Peyer's patch (tissue), 4 donors: ENCODE measurements around the gene HAUS6. TPM values are rescaled to one million over a fixed set of nuclear protein-coding genes. Genes with fewer than 3 reads are reported as not detected.
"Not testable (repeated sequence)": the region's sequence is repeated elsewhere in the genome, so short reads cannot be mapped to it uniquely, and the experiment has no call there.

ENCODE experiments used
- DNase-seq, 3 donors: peaks; one replicate each; pipeline ENCODE4 v3.0.0-alpha.2; 2017 to 2019
- H3K27ac ChIP-seq, 4 donors: fragments of 200-600 bp; sonication (generic); one replicate each; pipeline ENCODE4 v1.5.1; 2016 to 2019
- H3K27me3 ChIP-seq, 2 donors: fragments of 200-600 bp; sonication (generic); one replicate each; pipeline ENCODE4 v1.5.1; 2019
- H3K36me3 ChIP-seq, 3 donors: fragments of 200-600 bp; sonication (generic); one replicate each; pipeline ENCODE4 v1.5.1; 2016 to 2019
- H3K4me1 ChIP-seq, 4 donors: fragments of 200-600 bp; sonication (generic); one replicate each; pipeline ENCODE4 v1.5.1; 2016 to 2019
- H3K4me3 ChIP-seq, 4 donors: fragments of 200-600 bp; sonication (generic); 1 replicate in 3 of 4; 2 replicates in 1 of 4; pipeline ENCODE4 v1.5.1; 2016 to 2019; ENCODE audit warnings: mild to moderate bottlenecking in 1 of 4
- H3K9me3 ChIP-seq, 4 donors: fragments of 200-600 bp; sonication (generic); one replicate each; pipeline ENCODE4 v1.5.1; 2016 to 2019; ENCODE audit warnings: mild to moderate bottlenecking in 1 of 4
- POLR2A ChIP-seq, 2 donors: fragments of 450-650 bp; IDR thresholded peaks; one replicate each; pipeline ENCODE4 v1.5.1; 2017; ENCODE audit warnings: antibody characterized with exemption in 2 of 2, mild to moderate bottlenecking in 2 of 2, moderate library complexity in 2 of 2
- total RNA-seq, 4 donors: library from RNA; depleted of rRNA; stranded (reverse); fragments of >200 nt; gene quantifications; one replicate each; pipeline ENCODE4 v1.1.0, GENCODE V29; 2016
- TF ChIP-seq, protein P1 (sequence below), 6 experiments: fragments of 450-650 bp in 4 of 6; fragments of 200-600 bp in 2 of 6; sonication (generic) in 1 of 6; IDR thresholded peaks; one replicate each; pipeline ENCODE4 v1.5.1; 2017 to 2019; ENCODE audit warnings: antibody characterized with exemption in 6 of 6, mild to moderate bottlenecking in 3 of 6, moderate library complexity in 1 of 6

Gene HAUS6
- total RNA-seq, 4 donors from 2014 or later = 5.9 to 31.4 (median 7.3) TPM

DNA sequence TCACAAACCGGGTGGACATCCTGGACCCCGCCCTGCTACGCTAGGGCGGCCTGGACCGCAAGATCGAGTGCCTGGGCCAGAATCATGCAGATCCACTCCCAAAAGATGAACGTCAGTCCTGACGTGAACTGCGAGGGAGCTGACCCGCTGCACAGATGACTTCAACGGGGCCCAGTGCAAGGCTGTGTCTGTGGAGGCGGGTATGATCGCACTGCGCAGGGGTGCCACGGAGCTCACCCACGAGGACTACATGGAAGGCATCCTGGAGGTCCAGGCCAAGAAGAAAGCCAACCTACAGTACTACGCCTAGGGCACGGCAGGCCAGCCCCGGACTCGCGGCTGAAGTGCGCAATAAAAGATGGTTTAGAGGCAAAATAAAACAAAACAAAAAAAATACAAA lies 74.9 kb downstream of the HAUS6 start:
- Histone ChIP-seq H3K4me1 (no peaks in the 10 kb centered on the region), H3K4me3 (no peak overlapping the region), H3K36me3 (no peaks in the 10 kb centered on the region), H3K27me3 (no peaks in the 10 kb centered on the region), H3K27ac (no peak overlapping the region), H3K9me3 (no peaks in the 10 kb centered on the region)
- no peak for DNase-seq
- TF ChIP-seq, protein P1, sequence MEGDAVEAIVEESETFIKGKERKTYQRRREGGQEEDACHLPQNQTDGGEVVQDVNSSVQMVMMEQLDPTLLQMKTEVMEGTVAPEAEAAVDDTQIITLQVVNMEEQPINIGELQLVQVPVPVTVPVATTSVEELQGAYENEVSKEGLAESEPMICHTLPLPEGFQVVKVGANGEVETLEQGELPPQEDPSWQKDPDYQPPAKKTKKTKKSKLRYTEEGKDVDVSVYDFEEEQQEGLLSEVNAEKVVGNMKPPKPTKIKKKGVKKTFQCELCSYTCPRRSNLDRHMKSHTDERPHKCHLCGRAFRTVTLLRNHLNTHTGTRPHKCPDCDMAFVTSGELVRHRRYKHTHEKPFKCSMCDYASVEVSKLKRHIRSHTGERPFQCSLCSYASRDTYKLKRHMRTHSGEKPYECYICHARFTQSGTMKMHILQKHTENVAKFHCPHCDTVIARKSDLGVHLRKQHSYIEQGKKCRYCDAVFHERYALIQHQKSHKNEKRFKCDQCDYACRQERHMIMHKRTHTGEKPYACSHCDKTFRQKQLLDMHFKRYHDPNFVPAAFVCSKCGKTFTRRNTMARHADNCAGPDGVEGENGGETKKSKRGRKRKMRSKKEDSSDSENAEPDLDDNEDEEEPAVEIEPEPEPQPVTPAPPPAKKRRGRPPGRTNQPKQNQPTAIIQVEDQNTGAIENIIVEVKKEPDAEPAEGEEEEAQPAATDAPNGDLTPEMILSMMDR (IDR thresholded peaks at IDR 0.05) = no peak
- TF ChIP-seq POLR2A (IDR thresholded peaks at IDR 0.05) = no peak

- no peak overlapping the region for H3K27ac ChIP-seq
- TF ChIP-seq POLR2A (IDR thresholded peaks at IDR 0.05) = no peak
- TF ChIP-seq, protein P1 (IDR thresholded peaks at IDR 0.05) = no peak
- no peaks in the 10 kb centered on the region for H3K9me3 ChIP-seq
- no peaks in the 10 kb centered on the region for H3K4me1 ChIP-seq
- no peaks in the 10 kb centered on the region for H3K36me3 ChIP-seq
- no peak for DNase-seq
- no peaks in the 10 kb centered on the region for H3K27me3 ChIP-seq
- no peak overlapping the region for H3K4me3 ChIP-seq
Observed at GRCh38 chr9:19026375-19026774, 76.3 kb downstream of the HAUS6 start.

DNA sequence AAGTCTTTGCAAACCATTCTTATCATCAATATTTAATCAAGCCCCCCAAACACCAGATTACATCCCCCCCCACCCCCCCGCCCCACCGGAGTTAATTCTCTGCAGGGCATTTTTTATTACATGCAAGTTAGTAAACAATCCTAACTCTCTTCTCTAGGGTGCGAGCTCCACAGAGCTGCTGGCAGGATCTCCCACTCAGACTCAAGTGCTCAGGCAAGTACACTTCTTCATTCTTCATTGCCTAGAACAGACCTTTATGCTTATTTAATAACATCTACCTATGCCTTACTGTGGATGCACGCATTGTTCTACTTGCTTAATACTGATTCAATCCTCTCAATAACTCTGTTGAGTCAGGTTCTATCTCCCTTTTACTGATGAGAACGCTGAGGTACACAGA lies 79.6 kb downstream of the HAUS6 start:
- no peaks in the 10 kb centered on the region for H3K27me3 ChIP-seq
- no peak for DNase-seq
- no peak overlapping the region for H3K4me3 ChIP-seq
- H3K36me3 ChIP-seq = no peaks in the 10 kb centered on the region
- no peak for TF ChIP-seq POLR2A (IDR thresholded peaks at IDR 0.05)
- TF ChIP-seq, protein P1 (IDR thresholded peaks at IDR 0.05) = no peak
- no peak overlapping the region for H3K27ac ChIP-seq
- H3K4me1 ChIP-seq = no peaks in the 10 kb centered on the region
- no peaks in the 10 kb centered on the region for H3K9me3 ChIP-seq

DNA sequence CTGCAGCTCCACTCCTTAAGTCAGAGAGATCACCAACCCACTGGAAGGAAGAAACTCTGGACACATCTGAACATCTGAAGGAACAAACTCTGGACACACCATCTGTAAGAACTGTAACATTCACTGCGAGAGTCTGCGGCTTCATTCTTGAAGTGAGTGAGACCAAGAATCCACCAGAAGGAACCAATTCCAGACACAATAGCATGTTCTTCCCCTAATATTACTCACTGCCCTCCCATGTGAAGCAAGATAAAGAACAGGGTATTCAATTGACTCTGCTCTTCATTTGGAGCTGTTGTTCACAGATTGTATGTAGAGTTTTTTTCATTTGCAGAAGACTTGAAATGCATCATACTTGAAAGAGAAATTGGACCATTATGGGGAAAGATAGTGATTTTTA lies 80.5 kb downstream of the HAUS6 start:
- H3K27ac ChIP-seq = no peak overlapping the region
- H3K9me3 ChIP-seq = no peaks in the 10 kb centered on the region
- no peaks in the 10 kb centered on the region for H3K36me3 ChIP-seq
- no peaks in the 10 kb centered on the region for H3K4me1 ChIP-seq
- DNase-seq = no peak
- TF ChIP-seq POLR2A (IDR thresholded peaks at IDR 0.05) = no peak
- TF ChIP-seq, protein P1 (IDR thresholded peaks at IDR 0.05) = no peak
- H3K27me3 ChIP-seq = no peaks in the 10 kb centered on the region
- no peak overlapping the region for H3K4me3 ChIP-seq

- not testable (repeated sequence) for H3K36me3 ChIP-seq, H3K9me3 ChIP-seq, H3K27me3 ChIP-seq, H3K27ac ChIP-seq, DNase-seq, H3K4me3 ChIP-seq, H3K4me1 ChIP-seq
Observed at GRCh38 chr9:19021649-19022048, 81.1 kb downstream of the HAUS6 start.

DNA sequence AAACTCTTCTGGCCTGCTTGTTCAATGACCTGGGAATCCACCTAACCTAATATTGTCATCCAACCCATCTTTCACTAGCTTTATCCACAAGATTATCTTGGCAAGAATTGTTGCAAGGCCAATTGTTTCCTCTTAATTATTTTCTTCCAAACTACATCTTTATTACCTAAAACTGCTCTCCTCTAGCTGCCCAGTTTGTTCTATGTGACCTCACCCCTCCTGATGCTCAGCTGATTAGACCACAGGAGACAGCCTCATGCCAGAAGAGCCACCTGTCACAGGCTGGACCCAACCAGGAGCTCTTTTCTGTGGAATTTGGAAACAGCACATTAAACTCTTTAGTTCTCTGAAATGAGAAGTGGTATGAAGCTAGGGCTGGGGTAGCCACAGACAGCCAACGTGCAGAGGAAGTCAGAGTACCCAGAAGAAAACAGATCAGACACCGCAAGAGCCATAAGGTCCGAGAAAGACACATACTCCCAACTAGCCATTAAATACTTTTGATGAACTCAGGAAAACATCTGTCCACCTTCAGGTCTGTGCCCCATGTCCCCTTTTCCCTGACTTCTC lies 81.7 kb downstream of the HAUS6 start:
- TF ChIP-seq, protein P1 (IDR thresholded peaks at IDR 0.05) = no peak
- no peak for TF ChIP-seq POLR2A (IDR thresholded peaks at IDR 0.05)
- Histone ChIP-seq H3K4me1 (no peaks in the 10 kb centered on the region), H3K9me3 (no peaks in the 10 kb centered on the region)

More for the DNA sequence above, 81.7 kb downstream of the HAUS6 start:
- Histone ChIP-seq H3K36me3 (no peaks in the 10 kb centered on the region), H3K27me3 (no peaks in the 10 kb centered on the region), H3K27ac (no peak overlapping the region), H3K4me3 (no peak overlapping the region)
- no peak for DNase-seq
